Nephron progenitor cell (in vitro differentiated cells): ENCODE measurements around the gene DHRSX.
"Not testable (repeated sequence)": the region's sequence is repeated elsewhere in the genome, so short reads cannot be mapped to it uniquely, and the experiment has no call there.

ENCODE experiments used
- DNase-seq: peaks from one replicate; pipeline ENCODE4 v3.0.0; 2021
- H3K27ac Mint-ChIP-seq: 2 replicates; pipeline ENCODE4 v1.8.0; 2021; ENCODE audit warnings: mild to moderate bottlenecking, moderate library complexity, mixed read lengths
- H3K27me3 Mint-ChIP-seq: 2 replicates; pipeline ENCODE4 v1.8.0; 2021; ENCODE audit warnings: mild to moderate bottlenecking, low read depth, mixed read lengths; ENCODE audit not compliant: poor library complexity
- H3K36me3 Mint-ChIP-seq: 2 replicates; pipeline ENCODE4 v1.8.0; 2021; ENCODE audit warnings: low read depth, mixed read lengths
- H3K4me1 Mint-ChIP-seq: 2 replicates; pipeline ENCODE4 v1.8.0; 2021; ENCODE audit warnings: mixed read lengths
- H3K4me3 Mint-ChIP-seq: 2 replicates; pipeline ENCODE4 v1.8.0; 2021; ENCODE audit warnings: mild to moderate bottlenecking, moderate library complexity, mixed read lengths
- H3K9me3 Mint-ChIP-seq: 2 replicates; pipeline ENCODE4 v1.8.0; 2021; ENCODE audit warnings: mild to moderate bottlenecking, moderate library complexity, mixed read lengths
- TF ChIP-seq, protein P1 (sequence below): fragments of 200-600 bp; sonication (generic); IDR thresholded peaks from 2 replicates; pipeline ENCODE4 v1.5.0; 2021; ENCODE audit warnings: antibody characterized with exemption

Gene DHRSX

DNA sequence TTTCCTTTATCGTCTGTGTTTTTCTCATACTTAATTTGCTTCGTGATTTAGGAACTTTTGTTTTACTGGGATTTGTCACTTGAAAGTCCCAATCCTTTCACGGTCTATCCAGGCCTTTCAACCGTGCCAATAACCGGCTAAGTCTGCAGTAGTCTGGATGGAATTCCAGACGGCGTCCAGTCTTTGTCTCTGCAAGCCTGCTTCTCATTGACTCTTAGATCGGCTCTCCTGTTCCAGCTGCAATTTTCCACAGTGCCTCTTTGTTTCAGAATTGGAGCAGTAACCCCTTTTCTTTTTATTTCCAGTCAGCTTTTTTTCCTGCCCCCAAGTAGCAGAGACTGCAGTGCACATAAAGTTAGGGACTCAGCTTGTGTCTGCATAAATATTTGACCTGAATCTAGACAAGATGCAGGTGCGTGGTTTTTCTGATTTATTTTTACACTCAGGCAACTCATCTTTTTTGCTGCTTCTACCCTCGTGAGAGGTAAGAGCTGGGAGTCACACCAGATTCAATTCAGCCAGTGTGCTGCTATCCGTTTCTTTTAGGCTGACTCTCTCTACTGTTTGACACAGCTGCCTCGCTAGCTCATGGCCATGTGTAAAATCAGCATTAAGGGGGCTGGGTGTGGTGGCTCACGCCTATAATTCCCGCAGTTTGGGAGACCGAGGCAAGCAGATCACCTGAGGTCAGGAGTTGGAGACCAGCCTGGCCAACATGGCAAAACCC, 37.4 kb upstream of the DHRSX start:
- no peak for DNase-seq
- TF ChIP-seq, protein P1, sequence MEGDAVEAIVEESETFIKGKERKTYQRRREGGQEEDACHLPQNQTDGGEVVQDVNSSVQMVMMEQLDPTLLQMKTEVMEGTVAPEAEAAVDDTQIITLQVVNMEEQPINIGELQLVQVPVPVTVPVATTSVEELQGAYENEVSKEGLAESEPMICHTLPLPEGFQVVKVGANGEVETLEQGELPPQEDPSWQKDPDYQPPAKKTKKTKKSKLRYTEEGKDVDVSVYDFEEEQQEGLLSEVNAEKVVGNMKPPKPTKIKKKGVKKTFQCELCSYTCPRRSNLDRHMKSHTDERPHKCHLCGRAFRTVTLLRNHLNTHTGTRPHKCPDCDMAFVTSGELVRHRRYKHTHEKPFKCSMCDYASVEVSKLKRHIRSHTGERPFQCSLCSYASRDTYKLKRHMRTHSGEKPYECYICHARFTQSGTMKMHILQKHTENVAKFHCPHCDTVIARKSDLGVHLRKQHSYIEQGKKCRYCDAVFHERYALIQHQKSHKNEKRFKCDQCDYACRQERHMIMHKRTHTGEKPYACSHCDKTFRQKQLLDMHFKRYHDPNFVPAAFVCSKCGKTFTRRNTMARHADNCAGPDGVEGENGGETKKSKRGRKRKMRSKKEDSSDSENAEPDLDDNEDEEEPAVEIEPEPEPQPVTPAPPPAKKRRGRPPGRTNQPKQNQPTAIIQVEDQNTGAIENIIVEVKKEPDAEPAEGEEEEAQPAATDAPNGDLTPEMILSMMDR, result no peak
- Mint-ChIP-seq H3K9me3 (peaks cover 6% of the 10 kb centered on the region), H3K27ac (peak overlapping the region; percentile 80), H3K4me3 (no peak overlapping the region), H3K4me1 (peaks cover 27% of the 10 kb centered on the region), H3K27me3 (peaks cover 4% of the 10 kb centered on the region), H3K36me3 (no peaks in the 10 kb centered on the region)

DNA sequence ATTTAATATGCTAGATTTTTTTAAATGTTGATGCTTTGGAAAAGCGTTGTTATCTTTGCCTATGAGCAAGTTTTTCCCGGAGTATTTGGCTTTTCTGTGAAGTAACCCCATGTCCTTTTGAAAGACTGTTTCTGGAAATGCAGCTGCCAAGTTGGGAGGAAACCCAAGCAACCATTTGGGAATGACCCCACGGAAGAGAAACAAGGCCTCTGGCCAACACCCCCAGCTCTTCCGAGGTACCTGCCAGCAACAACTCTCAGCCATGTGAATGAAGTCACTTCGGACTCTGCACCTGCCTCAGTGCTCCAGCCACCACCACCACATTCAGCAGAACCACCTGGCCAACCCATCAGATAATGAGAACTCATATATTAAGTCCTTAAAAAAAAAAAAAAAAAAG, 36.2 kb upstream of the DHRSX start:
- no peak overlapping the region for H3K27ac Mint-ChIP-seq
- H3K36me3 Mint-ChIP-seq, result no peaks in the 10 kb centered on the region
- no peak for DNase-seq
- no peak overlapping the region for H3K4me3 Mint-ChIP-seq
- TF ChIP-seq, protein P1, result no peak
- peaks cover 4% of the 10 kb centered on the region for H3K9me3 Mint-ChIP-seq
- peaks cover 28% of the 10 kb centered on the region for H3K4me1 Mint-ChIP-seq
- H3K27me3 Mint-ChIP-seq, result peaks cover 4% of the 10 kb centered on the region

DNA sequence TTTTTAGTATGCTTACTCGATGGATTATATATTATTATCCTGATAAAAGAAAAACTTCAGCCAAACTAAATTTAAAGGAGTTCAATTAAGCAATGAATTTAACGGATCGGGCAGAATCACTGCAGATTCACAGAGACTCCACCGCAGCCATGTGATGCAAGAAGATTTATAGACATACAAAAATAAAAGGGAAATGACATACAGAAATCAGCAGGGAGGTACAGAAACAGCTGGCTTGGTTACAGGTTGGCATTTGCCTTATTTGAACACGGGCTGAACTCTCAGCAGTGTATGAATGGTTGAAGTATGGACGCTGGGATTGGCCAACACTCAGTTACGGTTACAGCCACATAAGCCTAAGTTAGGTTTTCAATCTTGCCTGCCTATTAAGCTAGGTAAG, 35.4 kb upstream of the DHRSX start:
- H3K27ac Mint-ChIP-seq, result no peak overlapping the region
- peaks cover 28% of the 10 kb centered on the region for H3K4me1 Mint-ChIP-seq
- H3K36me3 Mint-ChIP-seq, result no peaks in the 10 kb centered on the region
- H3K4me3 Mint-ChIP-seq, result no peak overlapping the region
- H3K27me3 Mint-ChIP-seq, result peaks cover 4% of the 10 kb centered on the region
- no peak for DNase-seq
- TF ChIP-seq, protein P1, result no peak
- no peaks in the 10 kb centered on the region for H3K9me3 Mint-ChIP-seq

DNA sequence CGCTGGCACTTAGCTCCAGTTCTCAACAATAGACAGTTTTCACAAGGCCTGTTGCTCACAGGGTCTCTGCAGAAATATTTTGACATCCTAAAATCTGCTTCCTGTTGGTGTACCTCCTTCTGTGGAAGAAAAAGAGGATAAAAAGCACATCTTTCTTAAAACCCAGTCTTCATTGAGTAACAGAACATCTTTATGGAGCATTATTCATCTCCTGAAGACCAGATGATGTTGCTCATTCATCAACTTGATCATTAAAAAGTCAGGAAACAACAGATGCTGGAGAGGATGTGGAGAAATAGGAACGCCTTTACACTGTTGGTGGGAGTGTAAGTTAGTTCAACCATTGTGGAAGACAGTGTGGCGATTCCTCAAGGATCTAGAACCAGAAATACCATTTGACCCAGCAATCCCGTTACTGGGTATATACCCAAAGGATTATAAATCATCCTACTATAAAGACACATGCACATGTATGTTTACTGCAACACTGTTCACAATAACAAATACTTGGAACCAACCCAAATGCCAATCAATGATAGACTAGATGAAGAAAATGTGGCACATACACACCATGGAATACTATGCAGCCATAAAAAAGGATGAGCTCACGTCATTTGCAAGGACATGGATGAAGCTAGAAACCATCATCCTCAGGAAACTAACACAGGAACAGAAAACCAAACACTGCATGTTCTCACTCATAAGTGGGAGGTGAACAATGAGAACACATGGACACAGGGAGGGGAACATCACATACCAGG, 33.7 kb upstream of the DHRSX start:
- H3K4me3 Mint-ChIP-seq, DNase-seq, H3K36me3 Mint-ChIP-seq, H3K27ac Mint-ChIP-seq, H3K27me3 Mint-ChIP-seq, H3K9me3 Mint-ChIP-seq: not testable (repeated sequence)
- H3K4me1 Mint-ChIP-seq, result peaks cover 28% of the 10 kb centered on the region

DNA sequence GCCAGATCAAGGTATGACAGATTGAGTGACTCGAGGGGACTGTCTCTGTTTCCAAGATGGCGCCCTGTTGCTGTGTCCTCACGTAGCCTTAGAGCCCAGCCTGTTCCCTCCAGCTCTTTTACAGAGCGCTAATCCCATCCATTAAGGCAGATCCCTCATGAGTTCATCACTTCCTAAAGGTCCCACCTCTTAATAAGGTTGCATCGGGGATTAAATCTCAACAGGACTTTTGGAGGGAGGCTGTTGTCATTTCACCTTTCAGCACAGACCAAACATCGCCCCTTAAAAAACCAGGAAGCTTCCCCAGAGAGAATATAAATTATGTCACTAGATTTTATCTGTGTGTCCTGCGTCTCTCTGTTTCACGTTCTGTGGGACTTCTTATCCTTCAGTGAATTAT, 32.6 kb upstream of the DHRSX start:
- Mint-ChIP-seq H3K27me3 (peaks cover 4% of the 10 kb centered on the region), H3K27ac (peak overlapping the region; percentile 40), H3K36me3 (no peaks in the 10 kb centered on the region), H3K9me3 (peaks cover 2% of the 10 kb centered on the region), H3K4me3 (no peak overlapping the region), H3K4me1 (peaks cover 28% of the 10 kb centered on the region)
- TF ChIP-seq, protein P1, result no peak
- DNase-seq, result no peak

DNA sequence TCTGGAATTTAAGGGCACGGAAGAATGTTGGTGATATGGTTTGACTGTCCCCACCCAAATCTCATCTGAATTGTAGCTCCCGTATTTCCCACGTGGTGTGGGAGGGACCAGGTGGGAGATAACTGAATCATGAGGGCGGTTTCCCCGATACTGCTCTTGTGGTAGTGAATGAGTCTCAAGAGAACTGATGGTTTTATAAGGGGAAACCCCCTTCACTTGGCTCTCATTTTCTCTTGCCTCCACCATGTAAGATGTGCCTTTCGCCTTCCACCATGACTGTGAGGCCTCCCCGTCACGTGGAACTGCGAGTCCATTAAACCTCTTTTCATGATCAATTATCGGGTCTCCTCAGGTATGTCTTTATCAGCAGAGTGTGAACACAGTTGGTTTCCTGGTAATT, 25.6 kb upstream of the DHRSX start:
- Mint-ChIP-seq H3K4me1 (peaks cover 6% of the 10 kb centered on the region), H3K27me3 (peaks cover 7% of the 10 kb centered on the region), H3K27ac (no peak overlapping the region)

More for the DNA sequence above, 25.6 kb upstream of the DHRSX start:
- no peak for DNase-seq
- H3K4me3 Mint-ChIP-seq, result no peak overlapping the region
- H3K36me3 Mint-ChIP-seq, result no peaks in the 10 kb centered on the region
- TF ChIP-seq, protein P1, result no peak
- H3K9me3 Mint-ChIP-seq, result peaks cover 20% of the 10 kb centered on the region
